ENCODE results near the gene GNAI2.

The GNAI2 gene

GRCh38 chr3:50235716-50236483 lies at the start of gene GNAI2:
GNAI2 (plus strand) TSS chr3:50236204; CDS start chr3:50236336, 132 bp downstream.
- in situ Hi-C loops (cut with MboI; ENCODE audit: low sequenced_read_pairs), result no loop called here

GRCh38 chr3:50187750-50188149 lies 48.3 kb upstream of the GNAI2 start:
- in situ Hi-C loops (cut with MboI; ENCODE audit: low sequenced_read_pairs), result no loop called here

GRCh38 chr3:50189274-50189673 lies 46.7 kb upstream of the GNAI2 start:
- in situ Hi-C loops (cut with MboI; ENCODE audit: low sequenced_read_pairs), result no loop called here

GRCh38 chr3:50189989-50190388 lies 46.0 kb upstream of the GNAI2 start:
- in situ Hi-C loops (cut with MboI; ENCODE audit: low sequenced_read_pairs), result no loop called here

DNA sequence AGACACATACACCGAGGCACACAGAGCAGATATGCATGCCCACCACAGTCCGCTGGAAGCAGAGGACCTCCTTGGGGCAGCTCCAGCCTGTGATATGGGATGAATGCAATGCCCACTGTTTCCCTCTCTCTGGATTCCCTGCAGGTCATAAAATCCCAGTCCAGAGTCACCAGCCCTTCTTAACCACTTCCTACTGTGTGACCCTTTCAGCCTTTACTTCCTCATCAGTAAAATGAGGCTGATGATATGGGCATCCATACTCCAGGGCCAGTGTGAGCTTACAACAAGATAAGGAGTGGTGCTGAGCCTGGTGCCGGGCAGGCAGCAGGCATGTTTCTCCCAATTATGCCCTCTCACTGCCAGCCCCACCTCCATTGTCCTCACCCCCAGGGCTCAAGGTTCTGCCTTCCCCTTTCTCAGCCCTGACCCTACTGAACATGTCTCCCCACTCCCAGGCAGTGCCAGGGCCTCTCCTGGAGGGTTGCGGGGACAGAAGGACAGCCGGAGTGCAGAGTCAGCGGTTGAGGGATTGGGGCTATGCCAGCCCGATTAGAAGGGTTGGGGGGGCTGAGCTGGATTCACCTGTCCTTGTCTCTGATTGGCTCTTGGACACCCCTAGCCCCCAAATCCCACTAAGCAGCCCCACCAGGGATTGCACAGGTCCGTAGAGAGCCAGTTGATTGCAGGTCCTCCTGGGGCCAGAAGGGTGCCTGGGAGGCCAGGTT lies 44.9 kb upstream of the GNAI2 start, which contains the start of gene GNAT1:
TSS of gene GNAT1 (plus strand) at position 675 of the 725 bp plus-strand sequence. CDS start 116 bp downstream, outside the sequence.
- in situ Hi-C loops (cut with MboI; ENCODE audit: low sequenced_read_pairs), result no loop called here

- in situ Hi-C loops (cut with MboI; ENCODE audit: low sequenced_read_pairs), result no loop called here
Observed at GRCh38 chr3:50192124-50192523, 43.9 kb upstream of the GNAI2 start.

DNA sequence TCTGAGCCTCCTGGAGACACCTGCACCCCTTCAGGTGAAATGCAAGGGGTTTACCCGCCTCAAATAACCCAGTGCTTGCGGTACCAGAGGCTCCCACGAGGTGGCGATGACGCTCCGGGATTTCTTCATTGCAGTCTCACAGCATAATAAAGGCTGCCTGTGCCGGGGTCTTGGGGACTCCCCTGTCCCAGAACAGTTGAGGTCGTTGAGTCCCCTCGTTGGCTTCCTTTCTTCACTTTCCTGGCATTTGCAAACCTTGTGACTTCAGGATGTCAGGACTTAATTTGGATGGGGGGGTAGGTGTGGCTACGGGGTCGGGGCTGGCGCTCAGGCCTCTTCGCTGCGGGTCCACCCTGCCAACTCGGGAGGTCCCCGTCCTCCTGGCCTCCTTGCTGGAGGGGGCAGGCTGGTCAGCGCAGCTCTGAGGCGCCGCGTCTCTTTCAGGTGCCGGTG lies 43.3 kb upstream of the GNAI2 start:
- in situ Hi-C loops (cut with MboI; ENCODE audit: low sequenced_read_pairs), result no loop called here

GRCh38 chr3:50193286-50193685 lies 42.7 kb upstream of the GNAI2 start:
- in situ Hi-C loops (cut with MboI; ENCODE audit: low sequenced_read_pairs), result no loop called here

GRCh38 chr3:50193746-50194127 lies 42.3 kb upstream of the GNAI2 start:
- in situ Hi-C loops (cut with MboI; ENCODE audit: low sequenced_read_pairs), result no loop called here

- in situ Hi-C loops (cut with MboI; ENCODE audit: low sequenced_read_pairs), result no loop called here
Observed at GRCh38 chr3:50194128-50194902, 41.7 kb upstream of the GNAI2 start.

DNA sequence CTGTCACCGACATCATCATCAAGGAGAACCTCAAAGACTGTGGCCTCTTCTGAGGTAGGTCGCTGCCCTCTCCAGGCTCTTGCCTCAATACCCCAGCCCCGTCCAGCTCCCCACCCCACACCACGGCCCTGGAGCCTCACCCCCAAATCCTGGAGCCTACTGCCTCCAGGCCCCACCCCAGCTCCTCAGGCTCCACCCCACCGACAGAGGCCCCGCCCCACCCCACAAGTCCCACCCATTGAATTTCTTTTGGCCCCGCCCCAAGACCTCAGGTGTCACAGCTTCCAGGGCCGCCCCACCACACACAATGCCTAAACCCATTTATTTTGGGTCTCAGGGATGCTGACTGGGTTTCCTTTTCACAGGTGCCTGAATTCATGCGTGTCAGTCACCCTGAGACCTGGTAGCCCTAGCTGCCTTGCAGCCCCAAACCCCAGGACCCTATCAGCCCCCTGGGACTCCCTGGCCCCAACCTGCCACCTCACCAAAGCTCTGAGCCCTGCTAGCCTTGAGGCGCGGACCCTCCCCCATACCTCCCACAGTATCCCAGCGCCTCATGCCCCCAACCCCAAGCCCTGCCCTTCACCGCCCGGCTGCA lies 41.0 kb upstream of the GNAI2 start:
- in situ Hi-C loops (cut with MboI; ENCODE audit: low sequenced_read_pairs), result no loop called here

DNA sequence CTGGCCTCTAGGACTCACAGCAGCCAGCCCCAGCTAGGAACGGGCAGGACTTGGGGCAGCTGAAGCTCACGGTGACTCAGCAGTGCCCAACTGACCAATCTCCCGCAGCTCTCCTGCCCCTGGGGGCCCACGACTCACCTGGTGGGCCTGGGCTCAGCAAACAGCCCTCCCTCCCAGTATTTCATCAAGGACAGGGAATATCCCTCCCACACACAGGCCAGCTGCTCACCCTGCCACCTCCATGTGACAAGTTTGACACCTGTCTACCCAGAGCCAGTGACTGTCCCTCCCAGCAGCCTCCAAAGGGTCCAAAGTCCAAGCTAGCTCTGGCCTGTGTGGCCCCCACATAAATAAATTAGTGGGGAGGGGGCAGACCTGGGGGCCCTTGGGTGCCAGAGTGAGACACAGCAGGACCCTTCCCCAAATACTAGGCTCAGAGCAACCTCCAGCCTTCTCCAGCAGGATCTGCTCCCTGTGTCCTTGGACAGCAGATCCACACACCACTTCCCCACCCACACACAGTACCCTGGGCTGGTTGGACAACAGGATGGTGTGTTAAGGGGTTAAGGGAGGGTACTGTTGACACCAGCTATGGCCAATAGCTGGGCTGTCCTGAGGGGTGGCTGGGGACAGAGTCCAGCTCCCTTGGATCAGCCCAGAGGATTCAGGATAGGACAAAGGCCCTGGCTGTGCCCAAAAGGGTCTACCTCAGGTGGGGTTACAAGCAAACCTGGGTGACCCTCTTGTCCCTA lies 40.3 kb upstream of the GNAI2 start:
- in situ Hi-C loops (cut with MboI; ENCODE audit: low sequenced_read_pairs), result no loop called here

DNA sequence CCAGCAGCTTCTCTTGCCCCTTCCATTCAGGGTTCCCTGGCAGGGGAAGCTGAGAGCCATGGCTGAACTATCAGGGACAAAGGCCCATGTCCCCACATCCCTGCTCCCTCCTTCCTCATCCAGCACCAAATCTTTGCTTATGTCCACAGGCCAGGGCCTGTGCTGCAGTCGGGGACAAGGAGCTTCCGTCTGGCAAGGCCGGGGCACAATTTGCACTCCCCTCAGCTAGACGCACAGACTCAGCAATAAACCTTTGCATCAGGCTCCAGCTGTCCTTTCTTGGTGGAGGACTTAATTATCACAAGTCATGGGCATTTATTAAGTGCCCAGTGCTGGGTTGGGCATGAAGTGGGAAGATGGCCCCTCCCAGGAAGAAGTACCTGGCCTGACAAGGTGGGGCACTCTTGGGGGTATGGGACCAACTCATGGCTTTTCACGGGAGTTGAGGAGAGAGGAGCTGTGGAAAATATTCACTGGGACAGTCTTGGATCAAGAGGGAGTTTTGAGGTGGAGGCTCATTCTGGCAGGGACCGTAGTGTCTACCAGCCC lies 39.7 kb upstream of the GNAI2 start:
- in situ Hi-C loops (cut with MboI; ENCODE audit: low sequenced_read_pairs), result no loop called here

DNA sequence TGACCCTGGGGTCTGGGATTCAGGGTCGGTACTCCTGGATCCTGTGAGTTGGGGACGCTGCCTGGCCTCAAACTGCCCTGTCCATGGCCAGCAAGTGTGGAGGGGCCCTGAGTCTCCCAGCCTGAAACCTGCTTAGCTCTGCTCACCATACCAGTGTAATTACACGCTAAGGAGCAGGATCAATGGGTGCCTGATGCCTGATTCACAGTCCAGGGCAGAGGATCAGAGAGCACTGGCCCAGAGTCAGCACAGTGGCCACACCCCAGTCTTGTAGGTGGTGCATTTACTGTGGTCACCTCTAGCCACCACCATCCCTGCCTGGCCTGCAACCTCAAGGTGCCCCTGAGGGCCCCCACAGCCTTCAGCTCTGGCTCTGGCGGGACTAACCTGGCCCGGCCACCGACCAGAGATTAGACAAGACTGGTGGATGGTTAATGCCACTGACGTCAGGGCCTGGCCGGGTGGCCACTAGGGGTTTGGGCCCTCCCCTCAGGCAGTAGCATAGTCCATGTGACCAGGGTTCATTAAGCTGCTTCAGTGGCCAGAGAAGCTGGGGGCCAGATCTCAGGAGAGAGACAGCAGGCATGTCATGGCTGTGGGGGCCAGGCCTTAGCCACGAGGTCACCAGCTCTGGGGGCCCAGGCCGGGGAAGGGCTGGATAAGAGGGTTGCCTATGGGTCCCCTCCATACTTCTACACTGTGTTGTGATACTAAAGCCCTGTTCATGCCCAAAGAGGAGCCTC lies 34.3 kb upstream of the GNAI2 start:
- in situ Hi-C loops (cut with MboI; ENCODE audit: low sequenced_read_pairs), result no loop called here

GRCh38 chr3:50202353-50203112 lies 33.5 kb upstream of the GNAI2 start:
- in situ Hi-C loops (cut with MboI; ENCODE audit: low sequenced_read_pairs), result no loop called here

- in situ Hi-C loops (cut with MboI; ENCODE audit: low sequenced_read_pairs), result no loop called here
Observed at GRCh38 chr3:50203113-50203808, 32.7 kb upstream of the GNAI2 start.

- in situ Hi-C loops (cut with MboI; ENCODE audit: low sequenced_read_pairs), result no loop called here
Observed at GRCh38 chr3:50203809-50204803, 31.9 kb upstream of the GNAI2 start.
